ENCODE measurements around the gene ABCC1.
"Not testable (repeated sequence)": the region's sequence is repeated elsewhere in the genome, so short reads cannot be mapped to it uniquely, and the experiment has no call there.

ABCC1 gene

GRCh38 chr16:16143931-16144330 is 194.5 kb downstream of the ABCC1 start:
- no peak for DNase-seq

DNA sequence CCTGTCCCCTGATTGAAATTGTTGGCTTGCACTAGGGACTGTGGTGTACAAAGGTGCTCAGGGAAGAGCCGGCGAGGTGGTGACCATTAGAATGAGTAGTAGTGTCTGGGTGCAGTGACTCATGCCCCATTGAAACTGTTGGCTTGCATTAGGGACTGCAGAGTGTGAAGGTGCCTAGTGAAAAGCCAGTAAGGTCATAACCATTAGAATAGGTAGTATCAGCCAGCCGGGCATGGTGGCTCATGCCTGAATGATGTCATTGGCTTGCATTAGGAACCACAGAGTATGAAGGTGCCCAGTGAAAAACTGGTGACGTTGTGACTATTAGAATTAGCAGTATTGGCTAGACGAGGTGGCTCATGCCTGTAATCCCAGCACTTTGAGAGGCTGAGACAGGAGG is 195.0 kb downstream of the ABCC1 start:
- DNase-seq = no peak

DNA sequence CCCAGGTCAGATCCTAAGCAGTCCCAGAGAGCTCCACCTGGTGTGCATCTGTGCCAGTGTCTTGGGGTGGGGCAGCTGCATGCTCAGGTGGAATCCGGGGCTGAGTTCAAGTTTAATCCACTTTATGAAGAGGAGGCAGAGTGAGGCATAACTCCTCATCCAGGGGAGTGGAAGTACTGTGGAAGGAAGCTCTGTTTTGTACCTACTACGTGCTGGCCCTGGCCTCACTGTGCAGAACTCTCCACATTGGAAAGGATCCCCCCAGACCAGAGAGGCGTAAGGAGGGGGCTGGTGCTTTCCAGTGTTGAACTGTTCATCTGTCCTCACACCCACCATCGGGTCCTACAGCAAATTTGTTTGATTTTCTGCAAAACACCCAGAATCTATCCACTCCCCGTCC is 195.9 kb downstream of the ABCC1 start:
- no peak for DNase-seq

DNA sequence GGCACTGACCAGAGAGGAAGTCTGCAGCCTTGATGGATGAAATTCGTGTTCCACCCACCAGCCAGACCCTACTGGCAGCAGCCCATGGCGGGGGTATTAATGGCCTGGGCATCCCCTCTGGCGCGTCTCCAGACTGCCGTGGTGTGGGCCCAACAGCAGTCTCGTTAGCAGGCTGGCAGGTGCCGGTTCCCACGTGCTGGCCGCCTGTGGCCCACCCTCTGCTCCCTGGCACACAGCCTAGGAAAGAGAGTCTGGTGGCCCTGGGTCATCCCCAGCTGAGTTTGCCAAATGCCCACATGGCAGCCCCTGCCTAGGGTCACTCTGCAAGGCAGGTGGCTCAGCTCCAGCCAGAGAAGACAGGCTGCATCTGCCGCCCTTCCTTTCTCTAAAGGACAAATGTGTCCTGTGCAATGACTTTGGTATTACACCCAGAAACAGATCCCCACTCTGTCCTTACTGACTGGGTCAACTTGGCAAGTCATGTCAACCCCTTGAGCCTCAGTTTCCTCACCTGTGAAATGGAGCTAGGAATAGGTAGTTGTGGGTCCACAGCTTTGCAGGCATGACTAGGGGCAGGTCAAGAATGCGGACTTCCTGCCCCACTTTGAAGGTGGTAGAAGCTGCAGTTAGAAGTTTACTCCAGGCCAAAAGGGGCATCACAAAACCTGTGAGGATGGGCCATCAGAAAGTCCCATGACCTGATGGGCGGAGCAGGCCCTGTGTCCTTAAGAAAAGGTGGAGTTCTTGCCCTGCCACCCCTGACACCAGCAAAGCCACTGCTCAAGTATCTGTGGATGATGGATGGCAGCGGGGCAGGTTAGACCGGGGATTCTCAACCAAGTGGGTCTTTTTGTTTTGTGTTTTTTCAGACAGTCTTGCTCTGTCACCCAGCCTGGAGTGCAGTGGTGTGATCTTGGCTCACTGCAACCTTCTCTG is 197.2 kb downstream of the ABCC1 start:
- DNase-seq = no peak

DNA sequence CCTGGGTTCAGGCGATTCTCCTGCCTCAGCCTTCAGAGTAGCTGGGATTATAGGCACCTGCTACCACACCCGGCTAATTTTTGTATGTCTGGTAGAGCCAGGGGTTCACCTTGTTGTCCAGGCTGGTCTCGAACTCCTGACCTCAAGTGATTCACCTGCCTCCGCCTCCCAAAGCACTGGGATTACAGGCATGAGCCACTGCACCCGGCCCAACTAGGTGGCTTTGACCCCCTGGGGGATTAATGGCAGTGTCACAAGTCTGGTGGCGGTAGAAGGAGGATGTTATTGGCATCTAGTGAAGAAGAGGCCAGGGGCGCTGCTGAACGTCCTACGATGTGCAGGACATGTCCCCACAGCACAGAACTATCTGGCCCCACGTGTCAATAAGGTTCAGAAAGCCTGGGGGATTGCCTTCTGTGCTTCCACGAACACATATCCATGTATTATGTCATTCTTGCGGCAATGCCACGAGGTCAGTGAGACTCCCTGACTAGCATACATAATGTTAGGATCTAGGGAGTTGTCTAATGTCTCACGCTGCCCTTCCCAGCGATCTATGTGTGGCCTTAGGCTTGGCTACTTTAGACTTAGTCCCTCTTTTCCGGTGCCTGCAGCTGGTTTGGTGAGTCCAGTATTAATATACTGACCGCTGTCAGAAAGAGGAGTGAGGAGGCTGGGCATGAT is 198.0 kb downstream of the ABCC1 start:
- no peak for DNase-seq

GRCh38 chr16:16148000-16148599 is 198.7 kb downstream of the ABCC1 start:
- DNase-seq = not testable (repeated sequence)

DNA sequence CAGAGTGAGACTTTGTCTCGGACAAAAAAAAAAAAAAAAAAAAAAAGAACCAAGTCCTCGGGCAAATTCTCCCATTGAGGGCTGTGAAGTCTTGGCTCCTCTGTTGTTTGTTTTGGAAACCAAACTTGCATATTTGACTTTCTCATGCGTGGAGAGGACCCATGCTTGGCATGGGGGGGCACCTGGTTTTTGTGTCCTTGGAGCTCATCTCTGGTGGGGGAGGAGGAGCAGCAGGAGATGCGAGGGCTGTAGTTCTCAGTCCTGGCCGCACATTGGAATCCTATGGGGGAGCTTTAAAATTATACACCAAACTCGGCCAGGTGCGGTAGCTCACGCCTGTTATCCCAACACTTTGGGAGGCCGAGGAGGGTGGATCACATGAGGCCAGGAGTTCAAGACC is 199.3 kb downstream of the ABCC1 start:
- no peak for DNase-seq

DNA sequence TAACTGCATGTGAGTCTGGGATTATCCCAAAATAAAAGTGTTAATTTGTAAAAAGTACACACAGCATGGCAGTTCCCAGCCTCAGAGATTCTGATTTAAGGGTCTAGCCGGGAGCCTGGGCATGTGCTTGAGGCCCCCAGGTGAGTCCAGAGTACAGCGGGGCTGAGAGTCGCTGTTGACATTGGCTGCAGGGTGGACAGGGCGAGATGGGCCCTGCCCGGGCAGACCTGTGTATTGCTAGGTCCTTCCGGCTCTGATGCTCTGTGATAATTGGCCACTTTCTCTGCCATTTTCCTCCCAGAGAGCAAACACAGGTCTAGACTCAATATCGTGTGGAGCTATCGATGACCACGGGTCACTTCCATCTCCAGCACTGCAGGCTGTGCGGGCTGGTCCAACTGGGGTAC is 200.3 kb downstream of the ABCC1 start:
- DNase-seq = no peak

GRCh38 chr16:16150117-16150877 is 200.9 kb downstream of the ABCC1 start:
- DNase-seq = no peak

GRCh38 chr16:16150878-16151152 is 201.4 kb downstream of the ABCC1 start:
- DNase-seq = no peak

DNA sequence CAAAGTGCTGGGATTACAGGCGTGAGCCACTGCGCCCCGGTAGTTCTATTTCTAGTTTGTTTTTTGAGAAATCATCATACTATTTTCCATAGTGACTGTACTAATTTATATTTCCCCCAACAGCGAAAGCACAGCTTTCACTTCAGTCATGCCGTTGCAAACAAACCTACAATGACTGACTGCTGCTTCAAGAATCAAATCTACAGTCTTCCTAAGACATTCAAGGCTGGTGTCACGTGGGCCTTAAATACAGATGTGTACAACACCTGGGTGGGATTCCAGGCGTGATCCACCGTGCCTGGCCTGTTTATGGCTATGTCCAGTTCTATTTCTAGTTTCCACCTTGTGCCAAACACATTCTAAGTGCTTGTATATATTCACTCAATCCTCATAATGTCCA is 201.9 kb downstream of the ABCC1 start:
- no peak for DNase-seq

DNA sequence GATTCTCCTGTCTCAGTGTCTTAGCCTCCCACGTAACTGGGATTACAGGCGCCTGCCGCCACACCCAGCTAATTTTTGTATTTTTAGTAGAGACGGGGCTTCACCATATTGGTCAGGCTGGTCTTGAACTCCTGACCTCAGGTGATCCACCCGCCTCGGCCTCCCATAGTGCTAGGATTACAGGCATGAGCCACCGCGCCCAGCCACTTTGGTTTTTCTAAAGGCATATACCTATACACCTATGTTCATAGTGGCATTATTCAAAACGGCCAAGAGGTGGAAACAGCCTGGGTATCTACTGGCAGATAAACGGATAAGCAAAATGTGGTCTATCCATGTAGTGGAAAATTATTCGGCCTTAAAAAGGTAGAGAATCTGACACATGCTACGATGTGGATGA is 203.6 kb downstream of the ABCC1 start:
- not testable (repeated sequence) for DNase-seq

GRCh38 chr16:16154281-16154951 is 205.0 kb downstream of the ABCC1 start:
- DNase-seq = no peak

DNA sequence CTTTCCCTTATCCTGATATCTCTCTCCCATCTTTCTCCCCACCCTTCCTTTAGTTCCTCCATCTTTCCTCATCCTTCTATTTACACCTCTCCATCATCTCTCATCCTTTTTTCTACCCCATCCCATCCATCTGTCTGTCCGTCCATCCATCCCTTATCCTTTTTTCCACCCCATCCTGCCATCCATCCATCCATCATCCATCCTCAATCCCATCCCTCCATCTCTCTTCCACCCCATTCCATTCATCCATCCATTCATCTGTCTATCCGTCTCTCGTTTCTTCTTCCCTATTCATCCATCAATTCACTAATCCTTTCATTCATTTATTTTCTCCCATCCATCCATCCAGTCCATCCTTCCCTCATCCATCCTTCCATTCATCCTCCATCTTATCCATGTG is 205.8 kb downstream of the ABCC1 start:
- DNase-seq = no peak

- DNase-seq = no peak
These were observed 207.8 kb downstream of the ABCC1 start for GRCh38 chr16:16157166-16157565.

GRCh38 chr16:16158082-16158658 is 208.8 kb downstream of the ABCC1 start:
- DNase-seq = no peak

DNA sequence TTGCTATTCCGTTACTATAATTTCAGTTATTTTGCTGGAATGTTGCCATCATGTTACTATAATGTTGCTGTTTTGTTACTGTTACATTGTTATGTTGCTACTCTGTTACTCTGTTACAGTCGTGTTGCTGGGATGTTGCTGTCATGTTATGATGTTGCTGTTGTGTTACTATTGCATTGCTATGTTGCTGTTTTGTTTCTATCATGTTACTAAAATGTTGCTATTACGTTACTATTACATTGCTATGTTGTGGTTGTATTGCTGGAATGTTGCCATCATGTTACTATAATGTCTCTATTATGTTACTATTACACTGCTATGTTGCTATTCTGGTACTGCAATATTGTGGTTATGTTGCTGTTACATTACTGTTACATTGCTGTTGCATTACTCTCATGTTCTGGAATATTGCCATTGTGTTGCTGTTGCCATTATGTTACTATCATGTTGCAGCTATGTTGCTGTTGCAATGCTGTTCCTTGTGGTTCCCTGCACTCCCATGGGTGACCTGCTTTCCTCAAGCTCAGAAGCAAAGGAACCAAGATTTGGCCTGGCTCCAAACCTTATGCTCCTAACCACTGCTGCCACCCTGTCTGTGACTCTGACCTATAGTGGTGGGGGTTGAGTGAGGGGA is 209.4 kb downstream of the ABCC1 start:
- no peak for DNase-seq

DNA sequence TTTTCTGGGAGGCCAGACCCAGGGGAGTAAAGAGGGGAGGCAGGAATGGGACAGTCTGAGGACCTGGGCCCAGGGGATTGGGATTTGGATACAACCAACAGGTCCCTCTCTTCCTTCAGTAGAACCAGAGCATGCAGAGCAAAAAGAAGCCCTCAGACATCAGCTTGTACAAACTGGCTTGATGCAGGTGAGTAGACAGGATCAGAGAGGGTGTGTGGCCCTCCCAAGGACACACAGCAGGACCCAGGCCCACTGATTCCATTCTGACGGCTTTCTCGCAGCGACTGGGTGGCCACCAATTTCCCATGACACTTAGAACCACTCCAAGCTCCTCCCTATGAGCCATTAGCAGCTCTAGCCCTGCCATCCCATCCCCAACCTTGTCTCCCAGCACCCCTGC is 210.2 kb downstream of the ABCC1 start:
- no peak for DNase-seq

DNA sequence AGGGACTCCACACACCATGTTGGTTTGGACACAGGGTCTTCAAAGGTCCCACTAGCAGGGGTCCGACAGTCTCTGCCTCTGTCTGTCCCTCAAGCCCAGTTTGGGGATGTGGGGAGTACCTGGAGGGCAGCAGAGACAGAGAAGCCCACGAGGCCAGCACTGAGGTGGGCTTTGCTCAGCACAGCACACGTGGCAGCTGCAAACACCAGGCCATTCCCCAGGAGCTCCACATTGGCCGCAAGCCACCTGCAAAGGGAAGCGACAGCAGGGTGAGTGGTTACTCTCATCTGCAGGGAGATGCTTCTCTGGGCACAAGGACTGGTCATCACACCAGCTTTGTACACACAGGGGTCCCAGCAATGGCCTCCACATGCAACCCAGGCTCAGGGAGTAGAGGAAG is 211.9 kb downstream of the ABCC1 start:
- no peak for DNase-seq

- not testable (repeated sequence) for DNase-seq
These were observed 212.4 kb downstream of the ABCC1 start for GRCh38 chr16:16161840-16162239.

- DNase-seq = no peak
These were observed 213.2 kb downstream of the ABCC1 start for GRCh38 chr16:16162591-16162990.

DNA sequence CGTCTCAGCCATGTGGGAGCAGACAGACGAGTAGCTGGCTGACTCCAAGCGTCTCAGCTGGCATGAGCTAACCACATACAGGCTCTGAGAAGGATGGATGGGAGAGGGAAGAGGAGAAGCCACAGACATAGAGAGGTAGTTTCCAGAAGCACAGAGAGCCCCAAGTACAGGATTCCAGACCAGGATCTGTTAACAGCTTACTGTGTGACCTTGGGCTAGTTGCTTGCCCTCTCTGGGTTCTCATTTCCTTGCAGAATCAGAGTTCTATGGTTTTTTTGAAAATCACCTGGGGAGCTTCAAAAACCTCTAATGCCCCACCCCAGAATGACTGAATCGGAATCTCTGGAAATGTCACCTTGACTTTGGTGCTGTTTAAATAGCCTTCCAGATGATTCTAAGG is 213.7 kb downstream of the ABCC1 start:
- DNase-seq = no peak

Data from NCI-H748 treated with DMSO at 0.1 percent for 48 hours (cell line).